PC-3 (cell line): ENCODE results near the gene IFI30. TPM values are rescaled to one million over a fixed set of nuclear protein-coding genes. Genes with fewer than 3 reads are reported as not detected.

Source experiments
- ATAC-seq: fragments of 200-7000 bp; cut with Tn5 transposase; 2 replicates; pipeline ENCODE4 v1.9.1; 2020; ENCODE audit warnings: mild to moderate bottlenecking, moderate library complexity
- BruUV-seq: library from RNA; stranded (reverse); fragments of 400-500 nt; replicated peaks from 2 replicates; lab custom pipeline; 2021; lab: Mats Ljungman, UMichigan
- CTCF ChIA-PET: fragments of 300-600 bp; sonication (Branson Sonifier 250); formaldehyde crosslinking; loops from one replicate; lab custom pipeline; 2022; ENCODE audit warnings: antibody characterized with exemption; lab: Charles Lee
- POLR2A ChIA-PET: fragments of 300-600 bp; sonication (Branson Sonifier 250); formaldehyde crosslinking; loops from one replicate; lab custom pipeline; 2022; ENCODE audit warnings: antibody characterized with exemption; ENCODE audit not compliant: unreplicated experiment; lab: Charles Lee
- DNase-seq: peaks from one replicate; pipeline ENCODE4 v3.0.0-alpha.2; 2015
- H2AFZ ChIP-seq: fragments of 300-600 bp; sonication (generic); 2 replicates; pipeline ENCODE4 v1.6.0; 2016; ENCODE audit warnings: antibody characterized with exemption, low read length
- H3F3A ChIP-seq: fragments of 300-600 bp; sonication (generic); one replicate; pipeline ENCODE4 v1.6.0; 2017; ENCODE audit warnings: antibody characterized with exemption, low read length, control low read depth, mild to moderate bottlenecking; ENCODE audit not compliant: unreplicated experiment
- H3K27ac ChIP-seq: fragments of 300-600 bp; sonication (generic); 2 replicates; pipeline ENCODE4 v1.5.1; 2016; ENCODE audit warnings: mild to moderate bottlenecking, low read length
- H3K27me3 ChIP-seq: fragments of 300-600 bp; sonication (generic); 2 replicates; pipeline ENCODE4 v1.6.1; 2016; ENCODE audit warnings: low read length, mixed read lengths
- H3K36me3 ChIP-seq: fragments of 300-600 bp; sonication (generic); 2 replicates; pipeline ENCODE4 v1.6.1; 2016; ENCODE audit warnings: low read depth, mixed run types, low read length, mixed read lengths
- H3K4me1 ChIP-seq: fragments of 300-600 bp; sonication (generic); 2 replicates; pipeline ENCODE4 v1.5.1; 2016; ENCODE audit warnings: low read length; ENCODE audit not compliant: insufficient read depth
- H3K4me2 ChIP-seq: fragments of 300-600 bp; sonication (generic); 2 replicates; pipeline ENCODE4 v1.6.0; 2016; ENCODE audit warnings: low read length
- H3K4me3 ChIP-seq: fragments of 300-600 bp; sonication (generic); 2 replicates; pipeline ENCODE4 v1.5.1; 2016; ENCODE audit warnings: mild to moderate bottlenecking, low read length, mixed read lengths
- H3K79me2 ChIP-seq: fragments of 300-600 bp; sonication (generic); 2 replicates; pipeline ENCODE4 v1.6.1; 2017; ENCODE audit warnings: low read length, mixed read lengths
- H3K9ac ChIP-seq: fragments of 300-600 bp; sonication (generic); 2 replicates; pipeline ENCODE4 v1.6.0; 2016; ENCODE audit warnings: mild to moderate bottlenecking, low read length
- H3K9me2 ChIP-seq: fragments of 300-600 bp; sonication (generic); replicated peaks from 2 replicates; pipeline ENCODE4 v1.6.1; 2016; ENCODE audit warnings: mixed run types, low read length, mixed read lengths
- H3K9me3 ChIP-seq: fragments of 300-600 bp; sonication (generic); 2 replicates; pipeline ENCODE4 v1.6.1; 2016; ENCODE audit warnings: low read length, mixed read lengths
- H4K20me1 ChIP-seq: fragments of 300-600 bp; sonication (generic); 2 replicates; pipeline ENCODE4 v1.6.1; 2016; ENCODE audit warnings: low read length, mixed read lengths
- CTCF ChIP-seq: fragments of 300-600 bp; sonication (generic); conservative IDR thresholded peaks from 2 replicates; pipeline ENCODE4 v1.5.1; 2017; ENCODE audit warnings: antibody characterized with exemption, low read depth, mild to moderate bottlenecking, low read length
- EZH2 ChIP-seq: fragments of 300-600 bp; sonication (generic); IDR thresholded peaks from one replicate; pipeline ENCODE4 v1.6.1; 2017; ENCODE audit warnings: antibody characterized with exemption, mild to moderate bottlenecking, low read length; ENCODE audit not compliant: unreplicated experiment
- EZH2phosphoT487 ChIP-seq: fragments of 300-600 bp; sonication (generic); IDR thresholded peaks from 2 replicates; pipeline ENCODE4 v1.6.1; 2018; ENCODE audit warnings: mild to moderate bottlenecking, antibody characterized with exemption, low read length, borderline replicate concordance
- intact Hi-C: fragments of 100-400 bp; cut with micrococcal nuclease; formaldehyde crosslinking; loops from 2 replicates; pipeline ENCODE4 v1.9.0; 2023
- total RNA-seq: library from RNA; depleted of rRNA; stranded (reverse); fragments of >200 nt; gene quantifications from 2 replicates; pipeline ENCODE4 v1.2.3, GENCODE V29; 2014

Gene IFI30
- total RNA-seq, 1 experiment from 2014 or later: 31.1 TPM

DNA sequence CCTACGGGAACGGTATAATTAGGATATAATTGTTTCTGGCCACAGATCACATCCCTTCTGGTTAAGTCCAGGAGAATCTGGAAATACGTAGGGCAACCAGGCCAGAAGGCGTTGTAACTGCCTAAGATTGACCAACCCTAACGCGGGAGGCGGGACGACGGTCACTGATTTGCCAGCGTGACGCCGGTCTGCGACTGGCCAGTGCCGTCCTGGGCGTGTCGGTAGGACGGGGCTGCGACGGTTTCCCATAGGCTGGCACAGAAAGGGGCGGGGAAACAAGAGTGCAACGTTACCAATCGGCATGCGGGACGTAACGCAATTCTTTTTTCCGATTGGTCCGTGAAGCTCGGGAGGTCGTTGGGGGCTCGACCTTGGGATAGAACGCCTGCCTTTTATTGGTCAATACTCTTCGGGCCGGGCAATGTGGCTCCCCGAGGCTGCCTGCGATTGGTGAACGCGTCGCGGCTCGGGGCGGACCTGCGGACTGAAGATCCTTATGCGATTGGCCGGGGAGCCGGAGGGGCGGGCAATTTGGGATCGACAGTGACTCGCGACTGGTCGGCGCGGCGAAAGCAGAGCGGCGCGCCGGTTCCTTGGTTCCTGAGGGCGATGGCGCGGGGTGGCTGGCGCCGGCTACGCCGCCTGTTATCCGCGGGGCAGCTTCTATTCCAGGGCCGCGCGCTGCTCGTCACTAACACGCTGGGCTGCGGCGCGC, 19.2 kb downstream of the IFI30 start, which contains the start of gene MPV17L2:
Gene MPV17L2, plus strand, starts transcription at position 546 of the 715 bp plus-strand sequence. Its CDS starts 64 bp downstream, at position 610.
- Histone ChIP-seq H3K36me3 (no peaks in the 10 kb centered on the region), H4K20me1 (no peaks in the 10 kb centered on the region), H2AFZ (peak within 1 kb of the TSS; percentile 89), H3K4me1 (peaks cover 13% of the 10 kb centered on the region), H3K9ac (peak within 1 kb of the TSS; percentile 83), H3K4me3 (peak within 1 kb of the TSS; percentile 85), H3K27ac (peak within 1 kb of the TSS; percentile 26), H3F3A (no peaks in the 10 kb centered on the region), H3K4me2 (peak within 1 kb of the TSS; percentile 92), H3K9me2 (no peaks in the 10 kb centered on the region), H3K79me2 (peaks cover 7% of the 10 kb centered on the region), H3K9me3 (no peaks in the 10 kb centered on the region), H3K27me3 (no peaks in the 10 kb centered on the region)
- no TSS peak for BruUV-seq
- TF ChIP-seq EZH2 (no peak), CTCF (no peak), EZH2phosphoT487 (no peak)
- intact Hi-C loops: loop anchor here (1.0 kb wide), 1 partner anchor 11 kb away; the partner anchor contains the start of gene RAB3A
- peak; percentile 90 for ATAC-seq
- ChIA-PET CTCF (interaction anchor here (0.5 to 2.2 kb wide), 7 partner anchors 16 to 89 kb away, joined by 3 to 9 read pairs (median 4); partner anchors contain the start of gene JUND), POLR2A (interaction anchor here (0.6 to 0.7 kb wide), 2 partner anchors 89 to 330 kb away, joined by 3 read pairs; no protein-coding TSS in a partner anchor)
- peak; percentile 99 for DNase-seq

DNA sequence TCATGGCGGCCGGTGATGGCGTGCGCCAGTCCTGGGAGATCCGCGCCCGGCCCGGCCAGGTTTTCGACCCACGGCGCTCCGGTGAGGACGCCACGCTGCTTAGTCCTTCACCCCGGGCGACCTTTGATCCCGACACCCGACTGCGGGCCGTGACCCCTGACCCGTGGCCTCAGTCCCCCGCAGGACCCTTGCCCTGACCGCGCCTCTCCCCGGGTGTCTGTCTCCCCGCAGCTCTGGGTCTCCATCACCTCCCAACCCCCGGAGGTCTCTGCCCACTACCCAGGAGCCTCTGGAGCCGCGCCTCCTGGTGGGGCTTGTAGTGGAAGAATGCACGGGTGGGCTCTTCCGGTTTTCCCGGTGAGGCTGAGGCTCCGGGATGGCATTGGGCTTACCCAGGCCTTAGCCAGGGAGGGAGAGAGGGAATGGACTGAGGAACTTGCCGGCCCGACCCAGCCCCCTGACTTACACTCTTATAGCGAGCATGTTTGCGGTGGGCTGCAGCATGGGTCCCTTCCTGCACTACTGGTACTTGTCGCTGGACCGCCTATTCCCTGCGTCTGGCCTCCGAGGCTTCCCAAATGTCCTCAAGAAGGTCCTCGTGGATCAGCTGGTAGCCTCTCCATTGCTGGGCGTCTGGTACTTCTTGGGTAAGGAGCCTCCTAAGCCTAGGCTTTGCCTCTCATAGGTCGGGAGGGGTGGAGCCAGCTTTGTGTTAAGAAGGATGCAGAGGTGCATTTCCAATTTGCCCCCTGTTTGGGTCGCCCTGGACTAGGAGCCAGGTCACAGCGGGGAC, 20.0 kb downstream of the IFI30 start:
- Histone ChIP-seq H3K4me3 (peak overlapping the region; percentile 85), H3K4me2 (peak overlapping the region; percentile 92), H3K36me3 (no peaks in the 10 kb centered on the region), H2AFZ (peak overlapping the region; percentile 89), H4K20me1 (no peaks in the 10 kb centered on the region), H3K4me1 (peaks cover 13% of the 10 kb centered on the region), H3F3A (no peaks in the 10 kb centered on the region), H3K9me3 (no peaks in the 10 kb centered on the region), H3K9me2 (no peaks in the 10 kb centered on the region), H3K9ac (peak overlapping the region; percentile 83), H3K27me3 (no peaks in the 10 kb centered on the region), H3K27ac (no peak overlapping the region), H3K79me2 (peaks cover 7% of the 10 kb centered on the region)
- intact Hi-C loops: no loop called here
- ChIA-PET CTCF (interaction anchor here (0.5 to 2.2 kb wide), 5 partner anchors 15 to 80 kb away, joined by 3 to 9 read pairs (median 4); no protein-coding TSS in a partner anchor), POLR2A (interaction anchor here (0.6 to 0.7 kb wide), 3 partner anchors 40 to 329 kb away, joined by 3 to 4 read pairs (median 3); no protein-coding TSS in a partner anchor)
- peak; percentile 24 for DNase-seq
- no peak for ATAC-seq
- TF ChIP-seq EZH2phosphoT487: no peak
- BruUV-seq: TSS peak; percentile 56

DNA sequence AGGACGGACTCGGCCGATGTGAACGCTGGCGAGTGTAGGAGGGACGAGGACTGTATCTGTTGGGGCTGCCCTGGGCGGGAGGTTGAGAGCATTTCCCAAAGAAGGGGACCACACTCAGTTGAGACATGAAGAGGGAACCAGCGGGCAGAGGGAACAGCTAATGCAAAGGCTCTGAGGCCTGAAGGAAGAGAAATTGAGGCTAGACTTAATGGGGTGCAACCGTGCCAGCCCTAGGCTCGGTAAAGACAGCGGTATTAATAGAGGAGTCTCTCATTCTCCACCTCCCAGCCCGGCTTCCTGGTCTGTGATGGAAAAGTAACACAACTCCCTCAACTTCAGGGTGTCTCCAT, 20.5 kb downstream of the IFI30 start:
- no peak for DNase-seq
- CTCF ChIA-PET: no interaction called here
- H3K9me3 ChIP-seq: no peaks in the 10 kb centered on the region
- peaks cover 13% of the 10 kb centered on the region for H3K4me1 ChIP-seq
- no peak overlapping the region for H3K27ac ChIP-seq
- H3K79me2 ChIP-seq: peaks cover 7% of the 10 kb centered on the region
- H3K36me3 ChIP-seq: no peaks in the 10 kb centered on the region
- no peak for ATAC-seq
- intact Hi-C loops: no loop called here
- TF ChIP-seq EZH2: no peak
- no peak for TF ChIP-seq CTCF
- no peak for TF ChIP-seq EZH2phosphoT487
- no TSS peak for BruUV-seq
- POLR2A ChIA-PET: no interaction called here
- no peaks in the 10 kb centered on the region for H3K27me3 ChIP-seq
- H3F3A ChIP-seq: no peaks in the 10 kb centered on the region
- H3K9me2 ChIP-seq: no peaks in the 10 kb centered on the region
- H3K4me3 ChIP-seq: peak overlapping the region; percentile 85
- no peaks in the 10 kb centered on the region for H4K20me1 ChIP-seq
- H3K9ac ChIP-seq: peak overlapping the region; percentile 83
- peak overlapping the region; percentile 92 for H3K4me2 ChIP-seq
- peak overlapping the region; percentile 64; the same call in 1 of the 2 replicates for H2AFZ ChIP-seq
